Activated CD4-positive, alpha-beta T cell treated with anti-CD3 and anti-CD28 coated beads for 36 hours (primary cell): Measurements from ENCODE around the gene FAM114A2. TPM values are rescaled to one million over a fixed set of nuclear protein-coding genes. Genes with fewer than 3 reads are reported as not detected.

Experiments used
- ATAC-seq: fragments of 200-7000 bp; cut with Tn5 transposase; one replicate; pipeline ENCODE4 v1.10.0; 2021; ENCODE audit warnings: mild to moderate bottlenecking, moderate library complexity
- CTCF ChIA-PET: fragments of 350-600 bp; sonication (Branson Sonifier 250); formaldehyde crosslinking; loops from one replicate; lab custom pipeline; 2021; ENCODE audit warnings: antibody characterized with exemption; lab: Charles Lee
- POLR2A ChIA-PET: fragments of 350-600 bp; sonication (Branson Sonifier 250); formaldehyde crosslinking; loops from one replicate; lab custom pipeline; 2021; ENCODE audit warnings: antibody characterized with exemption, inconsistent platforms; lab: Charles Lee
- DNase-seq: peaks from one replicate; pipeline ENCODE4 v3.0.0-alpha.2; 2020
- H3K27ac Mint-ChIP-seq: one replicate; pipeline ENCODE4 v1.8.0; 2021; ENCODE audit warnings: mixed read lengths
- H3K27me3 Mint-ChIP-seq: one replicate; pipeline ENCODE4 v1.8.0; 2021; ENCODE audit warnings: mixed read lengths
- H3K36me3 Mint-ChIP-seq: one replicate; pipeline ENCODE4 v1.8.0; 2021; ENCODE audit warnings: low read depth, mixed read lengths
- H3K4me1 Mint-ChIP-seq: one replicate; pipeline ENCODE4 v1.8.0; 2021; ENCODE audit warnings: mixed read lengths
- H3K4me3 Mint-ChIP-seq: one replicate; pipeline ENCODE4 v1.8.0; 2021; ENCODE audit warnings: mild to moderate bottlenecking, moderate library complexity, mixed read lengths
- H3K9me3 Mint-ChIP-seq: one replicate; pipeline ENCODE4 v1.8.0; 2021; ENCODE audit warnings: low read depth, mixed read lengths
- intact Hi-C, 2 experiments: fragments of 100-400 bp; cut with DNase I in 1 of 2; cut with micrococcal nuclease in 1 of 2; formaldehyde crosslinking; loops; one replicate each; pipeline versions ENCODE4 v1.14.2 to v1.15.1; 2022 to 2024; cut with DNase I, micrococcal nuclease
- total RNA-seq, 2 experiments: library from RNA; stranded (reverse); gene quantifications; one replicate each; pipeline ENCODE4 v1.2.3, GENCODE V29; 2021

Gene FAM114A2
- total RNA-seq, 2 experiments from 2014 or later, result 27.9 to 28.5 TPM

DNA sequence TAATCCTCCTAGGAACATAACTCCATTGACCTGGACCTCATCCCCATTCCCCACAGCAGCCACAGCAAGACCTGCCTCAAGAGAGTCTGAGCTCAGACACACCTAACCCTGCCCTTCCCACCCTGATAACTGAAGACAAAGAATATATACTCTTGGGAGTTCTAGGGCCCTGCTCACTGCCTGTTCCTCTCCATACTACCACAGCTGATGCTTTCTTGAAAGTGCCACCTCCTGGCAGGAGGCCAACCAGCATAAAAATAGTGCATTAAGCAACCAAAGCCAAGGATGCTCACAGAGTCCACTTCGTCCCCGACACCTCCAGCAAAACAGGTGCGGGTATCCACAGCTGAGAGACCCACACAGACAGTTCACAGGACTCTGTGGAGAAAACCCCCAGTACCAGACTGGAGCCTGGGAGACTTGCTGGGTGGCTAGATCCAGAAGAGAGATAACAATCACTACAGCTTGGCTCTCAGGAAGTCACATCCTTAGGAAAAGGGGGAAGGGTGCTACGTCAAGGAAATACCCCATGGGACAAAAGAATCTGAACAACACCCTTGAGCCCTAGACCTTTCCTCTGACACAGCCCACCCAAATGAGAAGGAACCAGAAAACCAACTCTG lies 23.5 kb downstream of the FAM114A2 start:
- CTCF ChIA-PET, result interaction anchor here (0.6 to 0.7 kb wide), 2 partner anchors 53 to 161 kb away, joined by 3 to 4 read pairs; no protein-coding TSS in a partner anchor
- POLR2A ChIA-PET, result no interaction called here
- no peak overlapping the region for H3K27ac Mint-ChIP-seq
- no peak overlapping the region for H3K4me3 Mint-ChIP-seq
- no peak for ATAC-seq
- intact Hi-C loops, result no loop called here
- H3K9me3 Mint-ChIP-seq, result no peaks in the 10 kb centered on the region
- H3K36me3 Mint-ChIP-seq, result peaks cover 55% of the 10 kb centered on the region
- no peak for DNase-seq
- no peaks in the 10 kb centered on the region for H3K27me3 Mint-ChIP-seq
- H3K4me1 Mint-ChIP-seq, result no peaks in the 10 kb centered on the region

DNA sequence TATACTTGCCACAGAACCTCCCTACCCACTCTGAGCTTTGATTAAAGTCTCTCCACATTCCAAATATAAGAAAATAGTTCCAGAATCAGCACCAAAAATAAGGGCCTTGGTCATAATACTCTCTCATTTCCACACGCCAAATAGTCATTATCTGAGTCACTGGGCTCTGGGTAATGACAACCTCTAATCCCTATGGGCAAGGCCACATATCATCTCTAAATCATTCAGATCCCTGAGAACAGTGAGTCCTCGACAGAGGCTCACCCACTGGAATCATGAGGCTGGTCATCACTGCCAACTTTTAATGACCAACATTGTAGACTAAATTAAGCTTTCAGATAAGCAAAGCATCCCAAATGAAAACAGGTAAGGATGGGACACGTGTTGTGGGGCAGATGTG lies 28.1 kb downstream of the FAM114A2 start:
- no peaks in the 10 kb centered on the region for H3K4me1 Mint-ChIP-seq
- H3K9me3 Mint-ChIP-seq, result no peaks in the 10 kb centered on the region
- H3K27ac Mint-ChIP-seq, result no peak overlapping the region
- H3K36me3 Mint-ChIP-seq, result peaks cover 29% of the 10 kb centered on the region
- no peak overlapping the region for H3K4me3 Mint-ChIP-seq
- no peak for ATAC-seq
- DNase-seq, result no peak
- no peaks in the 10 kb centered on the region for H3K27me3 Mint-ChIP-seq
- intact Hi-C loops, result no loop called here
- CTCF ChIA-PET, result interaction anchor here (0.8 kb wide), 1 partner anchor 36 kb away, joined by 3 read pairs; no protein-coding TSS in a partner anchor
- POLR2A ChIA-PET, result no interaction called here

DNA sequence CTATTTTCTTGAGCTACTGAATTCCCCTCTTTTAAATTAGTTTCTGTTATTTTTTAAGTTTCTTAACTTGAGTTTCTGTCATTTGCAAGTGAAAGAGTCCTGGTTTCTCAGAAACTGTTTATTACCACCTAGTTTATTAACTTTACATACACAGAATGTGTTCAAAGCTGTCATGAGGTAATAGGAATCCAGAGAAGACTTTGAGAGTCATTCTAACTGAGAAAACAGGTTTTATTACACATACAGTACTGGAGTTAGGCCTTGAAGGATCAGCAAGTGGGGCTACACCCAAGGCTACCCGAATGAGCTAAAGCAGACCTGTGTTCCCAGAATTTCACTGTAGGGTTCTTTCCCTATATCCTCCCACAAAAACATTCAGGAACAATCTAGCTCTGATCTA lies 33.1 kb downstream of the FAM114A2 start:
- Mint-ChIP-seq H3K4me1 (no peaks in the 10 kb centered on the region), H3K27me3 (no peaks in the 10 kb centered on the region), H3K9me3 (no peaks in the 10 kb centered on the region), H3K36me3 (peaks cover 21% of the 10 kb centered on the region), H3K27ac (no peak overlapping the region), H3K4me3 (no peak overlapping the region)
- ATAC-seq, result no peak
- intact Hi-C loops, result no loop called here
- ChIA-PET POLR2A (no interaction called here), CTCF (interaction anchor here (1.0 kb wide), 1 partner anchor 40 kb away, joined by 3 read pairs; no protein-coding TSS in a partner anchor)
- no peak for DNase-seq

DNA sequence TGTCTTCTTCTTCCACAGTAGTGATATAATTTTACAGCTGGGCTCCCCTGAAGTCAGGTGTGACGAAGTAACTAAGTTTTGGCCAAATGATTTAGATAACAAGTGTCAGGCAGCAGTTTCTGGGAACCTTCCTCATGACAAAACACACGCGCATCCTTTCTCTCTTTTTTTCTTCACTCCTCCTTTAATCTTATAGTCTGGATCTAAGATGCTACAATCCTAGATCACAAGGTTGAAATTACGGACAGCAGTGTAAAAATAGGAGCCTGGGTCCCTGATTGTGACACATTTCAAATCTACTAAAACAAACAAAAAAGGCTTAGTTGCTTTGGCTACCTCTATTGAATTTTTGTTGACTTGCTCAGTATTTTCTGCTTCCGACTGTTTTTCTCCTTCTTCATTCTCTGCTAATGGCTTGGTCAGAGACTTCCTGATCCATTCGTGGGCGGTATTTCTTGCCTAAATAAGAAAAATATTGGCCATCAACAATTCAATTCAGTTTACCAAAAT lies 36.1 kb downstream of the FAM114A2 start:
- no peak for DNase-seq
- no peak overlapping the region for H3K4me3 Mint-ChIP-seq
- ATAC-seq, result no peak
- H3K4me1 Mint-ChIP-seq, result no peaks in the 10 kb centered on the region
- no peak overlapping the region for H3K27ac Mint-ChIP-seq
- no peaks in the 10 kb centered on the region for H3K27me3 Mint-ChIP-seq
- CTCF ChIA-PET, result no interaction called here
- no peaks in the 10 kb centered on the region for H3K9me3 Mint-ChIP-seq
- POLR2A ChIA-PET, result no interaction called here
- intact Hi-C loops, result no loop called here
- peaks cover 31% of the 10 kb centered on the region for H3K36me3 Mint-ChIP-seq

DNA sequence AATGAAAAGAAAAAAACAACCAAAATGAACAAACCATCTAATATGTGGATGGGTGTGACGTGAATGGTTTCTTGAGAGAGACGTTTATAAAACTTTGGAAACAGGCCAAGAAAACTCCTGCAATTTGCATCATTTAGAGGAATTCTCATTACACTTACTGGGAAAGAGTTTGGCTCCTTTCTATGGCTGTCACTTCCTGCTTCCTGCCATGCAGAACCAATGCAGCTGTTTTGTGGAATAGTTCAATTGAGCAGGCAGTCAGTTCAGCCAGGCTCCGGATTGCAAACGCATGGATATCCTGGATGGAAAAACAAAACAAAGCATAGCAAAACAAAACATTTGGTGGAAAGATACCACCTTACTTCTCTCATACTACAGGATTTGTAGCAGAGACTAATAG lies 36.6 kb downstream of the FAM114A2 start:
- no peaks in the 10 kb centered on the region for H3K4me1 Mint-ChIP-seq
- intact Hi-C loops, result no loop called here
- CTCF ChIA-PET, result no interaction called here
- peaks cover 34% of the 10 kb centered on the region for H3K36me3 Mint-ChIP-seq
- no peak for ATAC-seq
- no peaks in the 10 kb centered on the region for H3K27me3 Mint-ChIP-seq
- H3K4me3 Mint-ChIP-seq, result no peak overlapping the region
- POLR2A ChIA-PET, result no interaction called here
- no peak for DNase-seq
- H3K9me3 Mint-ChIP-seq, result no peaks in the 10 kb centered on the region
- H3K27ac Mint-ChIP-seq, result no peak overlapping the region

DNA sequence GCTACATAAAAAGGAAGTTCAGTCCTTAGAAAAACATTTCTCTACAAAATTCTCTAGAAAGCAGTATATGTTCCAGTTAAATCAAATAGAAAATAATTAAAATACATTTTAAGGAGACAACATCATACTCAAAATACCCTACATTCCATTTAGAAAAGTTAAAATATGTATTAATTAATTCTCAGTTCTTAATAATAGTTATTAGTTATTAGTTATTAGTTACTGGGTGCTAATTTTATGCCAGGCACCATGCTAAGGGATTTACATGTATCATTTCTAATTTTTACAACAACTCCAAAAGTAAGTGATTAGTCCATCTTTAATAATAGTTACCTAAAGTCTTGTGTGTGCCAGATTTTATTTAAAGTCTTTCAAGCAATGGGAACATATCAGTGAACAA lies 38.0 kb downstream of the FAM114A2 start:
- ChIA-PET CTCF (no interaction called here), POLR2A (no interaction called here)
- Mint-ChIP-seq H3K27me3 (no peaks in the 10 kb centered on the region), H3K36me3 (peaks cover 34% of the 10 kb centered on the region), H3K4me3 (no peak overlapping the region), H3K4me1 (no peaks in the 10 kb centered on the region), H3K9me3 (no peaks in the 10 kb centered on the region), H3K27ac (no peak overlapping the region)
- intact Hi-C loops, result no loop called here
- ATAC-seq (no peak), DNase-seq (no peak)

DNA sequence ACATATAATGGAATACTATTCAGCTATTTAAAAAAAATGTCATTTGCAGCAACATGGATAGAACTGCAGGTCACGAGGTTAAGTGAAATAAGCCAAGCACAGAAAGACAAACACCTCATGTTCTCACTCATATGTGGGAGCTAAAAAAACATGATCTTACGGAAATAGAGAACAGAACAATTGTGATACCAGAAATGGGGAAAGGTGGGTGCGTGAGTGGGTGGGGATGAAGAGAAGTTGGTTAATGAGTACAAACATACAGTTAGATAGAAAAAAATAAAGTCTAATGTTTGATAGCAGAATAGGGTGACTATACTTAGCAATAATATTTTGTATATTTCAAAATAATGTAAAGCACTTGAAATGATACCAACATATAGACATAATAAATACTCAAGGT lies 38.7 kb downstream of the FAM114A2 start:
- ChIA-PET CTCF (interaction anchor here (0.5 kb wide), 1 partner anchor 377 kb away, joined by 3 read pairs; no protein-coding TSS in a partner anchor), POLR2A (no interaction called here)
- ATAC-seq, result no peak
- DNase-seq, result no peak
- Mint-ChIP-seq H3K4me3 (no peak overlapping the region), H3K36me3 (peaks cover 34% of the 10 kb centered on the region), H3K27ac (no peak overlapping the region), H3K27me3 (no peaks in the 10 kb centered on the region), H3K9me3 (no peaks in the 10 kb centered on the region), H3K4me1 (no peaks in the 10 kb centered on the region)
- intact Hi-C loops, result no loop called here

DNA sequence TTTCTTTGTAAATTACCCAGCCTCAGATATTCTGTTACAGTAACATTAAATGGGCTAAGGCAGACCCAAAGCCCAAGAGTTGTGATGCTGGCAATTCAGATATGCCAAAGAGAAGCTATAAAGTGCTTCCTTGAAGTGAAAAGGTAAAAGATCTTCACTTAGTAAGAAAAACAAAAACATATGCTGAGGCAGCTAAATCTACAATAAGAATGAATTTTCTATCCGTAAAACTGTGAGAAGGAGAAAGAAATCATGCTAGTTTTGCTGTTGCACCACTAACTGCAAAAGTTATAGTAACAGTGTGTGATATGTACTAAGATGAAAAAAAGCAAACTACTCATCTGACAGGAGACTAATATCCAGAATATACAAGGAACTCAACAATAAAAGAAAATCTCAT lies 39.9 kb downstream of the FAM114A2 start:
- Mint-ChIP-seq H3K36me3 (peaks cover 28% of the 10 kb centered on the region), H3K4me3 (no peak overlapping the region), H3K4me1 (no peaks in the 10 kb centered on the region), H3K9me3 (no peaks in the 10 kb centered on the region), H3K27ac (no peak overlapping the region), H3K27me3 (no peaks in the 10 kb centered on the region)
- no peak for ATAC-seq
- ChIA-PET CTCF (interaction anchor here (0.9 kb wide), 1 partner anchor 24 kb away, joined by 3 read pairs; no protein-coding TSS in a partner anchor), POLR2A (no interaction called here)
- intact Hi-C loops, result no loop called here
- DNase-seq, result no peak

DNA sequence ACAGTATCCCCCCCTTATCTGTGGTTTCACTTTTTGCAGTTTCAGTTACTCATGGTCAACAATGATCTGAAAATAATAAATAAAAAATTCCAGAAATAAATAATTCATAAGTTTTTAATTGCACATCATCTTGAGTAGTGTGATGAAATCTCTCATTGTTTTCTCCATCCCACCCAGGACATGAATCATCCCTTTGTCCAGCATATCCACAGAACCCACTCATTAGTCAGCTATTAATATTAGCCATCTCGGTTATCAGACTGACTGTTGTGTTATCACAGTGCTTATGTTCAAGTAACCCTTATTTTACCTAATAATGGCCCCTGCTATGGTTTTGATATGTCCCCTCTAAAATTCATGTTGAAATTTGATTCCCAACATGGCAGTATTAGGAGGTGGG lies 40.7 kb downstream of the FAM114A2 start:
- ChIA-PET POLR2A (no interaction called here), CTCF (no interaction called here)
- ATAC-seq, result no peak
- Mint-ChIP-seq H3K4me3 (no peak overlapping the region), H3K36me3 (peaks cover 31% of the 10 kb centered on the region), H3K27ac (no peak overlapping the region), H3K4me1 (no peaks in the 10 kb centered on the region), H3K9me3 (no peaks in the 10 kb centered on the region), H3K27me3 (no peaks in the 10 kb centered on the region)
- no peak for DNase-seq
- intact Hi-C loops, result no loop called here

DNA sequence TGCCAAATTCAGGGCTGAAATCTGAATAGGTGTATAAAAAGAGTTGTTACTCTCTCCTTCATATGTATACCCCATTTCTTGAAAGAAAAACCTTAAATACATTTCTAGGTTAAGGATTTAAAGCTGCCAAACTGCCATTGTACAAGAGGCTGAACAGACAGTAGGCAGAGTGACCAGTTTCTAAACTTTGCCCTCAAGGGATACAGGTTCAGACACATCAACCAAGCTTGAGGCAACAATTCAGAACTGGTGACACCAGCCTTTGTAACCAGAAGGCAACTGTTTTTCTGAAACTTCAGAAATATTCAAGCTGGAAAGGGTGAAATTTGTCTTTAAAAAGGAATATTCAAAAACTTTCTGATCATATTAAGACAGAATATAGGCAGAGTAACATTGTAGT lies 47.5 kb downstream of the FAM114A2 start:
- CTCF ChIA-PET, result interaction anchor here (1.6 to 1.9 kb wide), 3 partner anchors 16 to 81 kb away, joined by 6 to 11 read pairs (median 6); no protein-coding TSS in a partner anchor
- no peak overlapping the region for H3K27ac Mint-ChIP-seq
- no peak overlapping the region for H3K4me3 Mint-ChIP-seq
- no peaks in the 10 kb centered on the region for H3K9me3 Mint-ChIP-seq
- POLR2A ChIA-PET, result no interaction called here
- ATAC-seq, result no peak
- H3K4me1 Mint-ChIP-seq, result no peaks in the 10 kb centered on the region
- DNase-seq, result no peak
- intact Hi-C loops, result no loop called here
- H3K27me3 Mint-ChIP-seq, result no peaks in the 10 kb centered on the region
- H3K36me3 Mint-ChIP-seq, result peaks cover 17% of the 10 kb centered on the region

DNA sequence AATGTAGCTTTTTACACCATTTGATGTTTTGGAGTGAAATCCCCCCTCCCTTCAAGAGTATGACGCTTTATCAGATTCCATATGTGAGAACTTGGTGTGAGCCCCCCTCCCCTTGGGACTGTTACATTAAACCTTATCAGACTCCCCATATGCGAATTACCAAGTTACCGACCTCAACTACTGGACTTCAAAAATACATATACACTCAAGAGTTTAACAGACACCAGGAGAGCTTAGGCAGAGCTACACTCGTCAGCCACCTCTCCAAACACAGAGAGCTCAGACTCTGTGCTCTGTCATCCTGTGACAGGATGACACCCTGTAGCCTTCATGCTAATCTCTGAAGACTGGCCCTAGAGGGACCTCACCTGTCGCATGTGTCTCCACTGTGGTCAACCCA lies 50.2 kb downstream of the FAM114A2 start:
- POLR2A ChIA-PET, result no interaction called here
- Mint-ChIP-seq H3K4me1 (no peaks in the 10 kb centered on the region), H3K27ac (no peak overlapping the region), H3K9me3 (no peaks in the 10 kb centered on the region), H3K4me3 (no peak overlapping the region), H3K27me3 (no peaks in the 10 kb centered on the region), H3K36me3 (peaks cover 12% of the 10 kb centered on the region)
- intact Hi-C loops, result no loop called here
- CTCF ChIA-PET, result interaction anchor here (1.7 kb wide), 1 partner anchor 14 kb away, joined by 10 read pairs; no protein-coding TSS in a partner anchor
- DNase-seq (no peak), ATAC-seq (no peak)

DNA sequence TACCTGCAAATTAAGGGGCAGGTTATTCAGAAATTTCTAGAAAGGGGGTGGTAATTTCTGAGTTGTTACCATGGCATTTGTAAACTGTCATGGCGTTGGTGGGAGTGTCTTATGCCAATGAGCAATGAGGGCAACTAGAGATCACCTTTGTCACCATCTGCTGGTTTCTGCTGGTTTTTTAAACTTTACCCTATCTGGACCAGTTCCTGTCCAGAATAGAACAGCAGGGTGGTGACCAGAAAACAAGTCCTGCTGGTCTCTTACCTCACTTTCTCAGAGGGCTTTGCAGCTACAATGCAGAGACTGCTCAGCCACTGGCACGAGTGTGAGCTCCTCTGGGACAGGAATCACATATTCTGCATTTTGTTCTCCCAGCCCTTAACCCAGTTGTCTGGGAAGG lies 51.4 kb downstream of the FAM114A2 start:
- H3K9me3 Mint-ChIP-seq, result no peaks in the 10 kb centered on the region
- H3K27ac Mint-ChIP-seq, result no peak overlapping the region
- intact Hi-C loops, result no loop called here
- peaks cover 7% of the 10 kb centered on the region for H3K36me3 Mint-ChIP-seq
- H3K4me1 Mint-ChIP-seq, result no peaks in the 10 kb centered on the region
- ChIA-PET POLR2A (no interaction called here), CTCF (interaction anchor here (0.5 to 3.3 kb wide), 5 partner anchors 12 to 957 kb away, joined by 3 to 13 read pairs (median 6); no protein-coding TSS in a partner anchor)
- DNase-seq, result no peak
- no peak for ATAC-seq
- no peaks in the 10 kb centered on the region for H3K27me3 Mint-ChIP-seq
- H3K4me3 Mint-ChIP-seq, result no peak overlapping the region
